GM23248 (cell line): ENCODE results near the gene MDH2.

Source experiments
- EZH2 ChIP-seq: fragments of 200-600 bp; sonication (generic); IDR thresholded peaks from 2 replicates; pipeline ENCODE4 v1.6.1; 2018; ENCODE audit warnings: antibody characterized with exemption, mild to moderate bottlenecking; ENCODE audit not compliant: insufficient read depth, poor library complexity, severe bottlenecking
- EZH2phosphoT487 ChIP-seq: fragments of 200-600 bp; sonication (generic); IDR thresholded peaks from 2 replicates; pipeline ENCODE4 v1.6.1; 2018; ENCODE audit warnings: antibody characterized with exemption, moderate library complexity, mild to moderate bottlenecking, low read depth; ENCODE audit not compliant: insufficient read depth

DNA sequence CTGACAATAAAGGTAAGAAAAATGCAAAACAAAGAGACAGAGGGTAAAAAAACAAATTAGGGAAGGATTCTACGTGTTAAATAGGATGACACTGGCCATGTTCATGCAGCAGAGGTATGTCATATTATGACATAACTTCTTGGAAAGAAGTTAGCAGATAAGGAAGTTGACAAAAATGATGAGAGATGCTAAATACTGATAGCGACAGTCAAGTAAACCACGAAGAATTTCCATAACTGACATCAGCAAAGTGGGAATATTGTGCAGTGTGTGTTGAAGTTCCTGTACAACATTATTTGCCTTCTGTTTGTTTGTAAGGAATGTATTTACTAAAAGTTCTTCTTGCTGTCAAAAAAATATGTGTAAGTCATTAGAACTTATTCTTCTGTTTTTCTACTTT, 29.5 kb downstream of the MDH2 start:
- TF ChIP-seq EZH2 (no peak), EZH2phosphoT487 (no peak)
